Activated CD4-positive, alpha-beta T cell treated with anti-CD3 and anti-CD28 coated beads, Interleukin-2, amount 50 U/mL, for 16 hours (primary cell): ENCODE data around the gene MAPKAP1.
"Not testable (repeated sequence)": the region's sequence is repeated elsewhere in the genome, so short reads cannot be mapped to it uniquely, and the experiment has no call there.

Experiments
- DNase-seq: peaks from one replicate; pipeline ENCODE4 v3.0.0-alpha.2; 2020

The MAPKAP1 gene

GRCh38 chr9:125730168-125730567, 23.2 kb upstream of the MAPKAP1 start:
- no peak for DNase-seq

- DNase-seq: no peak
Measured at GRCh38 chr9:125726456-125727132, 19.6 kb upstream of the MAPKAP1 start.

- no peak for DNase-seq
Measured at GRCh38 chr9:125707472-125707804, 430 bp upstream of the MAPKAP1 start.

GRCh38 chr9:125705893-125706292, 1.1 kb downstream of the MAPKAP1 start:
- no peak for DNase-seq

- no peak for DNase-seq
Measured at GRCh38 chr9:125703662-125704061, 3.3 kb downstream of the MAPKAP1 start.

- DNase-seq: peak; percentile 65
Measured at GRCh38 chr9:125701351-125701750, 5.7 kb downstream of the MAPKAP1 start.

- peak; percentile 76 for DNase-seq
Measured at GRCh38 chr9:125700791-125701190, 6.2 kb downstream of the MAPKAP1 start.

- no peak for DNase-seq
Measured at GRCh38 chr9:125699870-125700269, 7.1 kb downstream of the MAPKAP1 start.

GRCh38 chr9:125696106-125696647, 10.8 kb downstream of the MAPKAP1 start:
- DNase-seq: no peak

GRCh38 chr9:125695548-125695947, 11.5 kb downstream of the MAPKAP1 start:
- not testable (repeated sequence) for DNase-seq

- DNase-seq: no peak
Measured at GRCh38 chr9:125694478-125694877, 12.5 kb downstream of the MAPKAP1 start.

- not testable (repeated sequence) for DNase-seq
Measured at GRCh38 chr9:125693492-125693891, 13.5 kb downstream of the MAPKAP1 start.

GRCh38 chr9:125691869-125692268, 15.1 kb downstream of the MAPKAP1 start:
- DNase-seq: no peak

- no peak for DNase-seq
Measured at GRCh38 chr9:125690679-125691078, 16.3 kb downstream of the MAPKAP1 start.

- DNase-seq: no peak
Measured at GRCh38 chr9:125687163-125687863, 19.7 kb downstream of the MAPKAP1 start.

- no peak for DNase-seq
Measured at GRCh38 chr9:125685167-125685566, 21.8 kb downstream of the MAPKAP1 start.

- DNase-seq: no peak
Measured at GRCh38 chr9:125683486-125683885, 23.5 kb downstream of the MAPKAP1 start.

GRCh38 chr9:125682340-125682739, 24.7 kb downstream of the MAPKAP1 start:
- DNase-seq: no peak

- no peak for DNase-seq
Measured at GRCh38 chr9:125681657-125682056, 25.4 kb downstream of the MAPKAP1 start.

- no peak for DNase-seq
Measured at GRCh38 chr9:125681086-125681622, 25.9 kb downstream of the MAPKAP1 start.

GRCh38 chr9:125680445-125680844, 26.6 kb downstream of the MAPKAP1 start:
- DNase-seq: no peak

- no peak for DNase-seq
Measured at GRCh38 chr9:125679597-125680189, 27.3 kb downstream of the MAPKAP1 start.
